ENCODE results near the gene NINJ1. TPM values are rescaled to one million over a fixed set of nuclear protein-coding genes. Genes with fewer than 3 reads are reported as not detected.

Gene NINJ1
- total RNA-seq, 1 experiment from 2014 or later: 26.7 TPM

GRCh38 chr9:93166699-93167098 is 32.6 kb upstream of the NINJ1 start:
- ChIA-PET POLR2A (no interaction called here), CTCF (no interaction called here)
- no TSS peak for BruUV-seq (replicated peaks)
- Histone ChIP-seq H3K27me3 (ENCODE audit: control insufficient read depth, insufficient read depth, low read length) (no peaks in the 10 kb centered on the region), H3K27ac (ENCODE audit: low read length) (no peak overlapping the region), H3K9me3 (ENCODE audit: control insufficient read depth, insufficient read depth, low read depth, low read length) (no peaks in the 10 kb centered on the region), H3K4me3 (ENCODE audit: low read depth in 2 of 2, low read length in 2 of 2) (no peak overlapping the region), H3K4me1 (ENCODE audit: control insufficient read depth, insufficient read depth, low read length) (no peaks in the 10 kb centered on the region), H3K36me3 (ENCODE audit: control insufficient read depth, insufficient read depth, low read length) (no peaks in the 10 kb centered on the region)
- ATAC-seq (no peak), DNase-seq (ENCODE audit: low read depth, low spot score) (no peak)
- in situ Hi-C loops (cut with HindIII; ENCODE audit: low pct_unique_long_range_greater_than_20kb, low sequenced_read_pairs): no loop called here
- intact Hi-C loops (cut with micrococcal nuclease; ENCODE audit: unreplicated experiment): loop anchor here (10.0 kb wide), 1 partner anchor 398 kb away; no protein-coding TSS in a partner anchor
- TF ChIP-seq SIN3A (IDR thresholded peaks at IDR 0.05; ENCODE audit: borderline replicate concordance, insufficient read depth, low read depth, low read length): no peak
- TF ChIP-seq POLR2AphosphoS5 (IDR thresholded peaks at IDR 0.05; ENCODE audit: low read depth, low read length): no peak
- TF ChIP-seq, protein P1, sequence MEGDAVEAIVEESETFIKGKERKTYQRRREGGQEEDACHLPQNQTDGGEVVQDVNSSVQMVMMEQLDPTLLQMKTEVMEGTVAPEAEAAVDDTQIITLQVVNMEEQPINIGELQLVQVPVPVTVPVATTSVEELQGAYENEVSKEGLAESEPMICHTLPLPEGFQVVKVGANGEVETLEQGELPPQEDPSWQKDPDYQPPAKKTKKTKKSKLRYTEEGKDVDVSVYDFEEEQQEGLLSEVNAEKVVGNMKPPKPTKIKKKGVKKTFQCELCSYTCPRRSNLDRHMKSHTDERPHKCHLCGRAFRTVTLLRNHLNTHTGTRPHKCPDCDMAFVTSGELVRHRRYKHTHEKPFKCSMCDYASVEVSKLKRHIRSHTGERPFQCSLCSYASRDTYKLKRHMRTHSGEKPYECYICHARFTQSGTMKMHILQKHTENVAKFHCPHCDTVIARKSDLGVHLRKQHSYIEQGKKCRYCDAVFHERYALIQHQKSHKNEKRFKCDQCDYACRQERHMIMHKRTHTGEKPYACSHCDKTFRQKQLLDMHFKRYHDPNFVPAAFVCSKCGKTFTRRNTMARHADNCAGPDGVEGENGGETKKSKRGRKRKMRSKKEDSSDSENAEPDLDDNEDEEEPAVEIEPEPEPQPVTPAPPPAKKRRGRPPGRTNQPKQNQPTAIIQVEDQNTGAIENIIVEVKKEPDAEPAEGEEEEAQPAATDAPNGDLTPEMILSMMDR (IDR thresholded peaks at IDR 0.05): no peak
- TF ChIP-seq TCF7L2 (IDR thresholded peaks at IDR 0.05; ENCODE audit: low read depth, low read length): no peak
- no peak for TF ChIP-seq REST (IDR thresholded peaks at IDR 0.05; ENCODE audit: insufficient read depth in 1 of 2, low read depth in 2 of 2, low read length in 1 of 2)

DNA sequence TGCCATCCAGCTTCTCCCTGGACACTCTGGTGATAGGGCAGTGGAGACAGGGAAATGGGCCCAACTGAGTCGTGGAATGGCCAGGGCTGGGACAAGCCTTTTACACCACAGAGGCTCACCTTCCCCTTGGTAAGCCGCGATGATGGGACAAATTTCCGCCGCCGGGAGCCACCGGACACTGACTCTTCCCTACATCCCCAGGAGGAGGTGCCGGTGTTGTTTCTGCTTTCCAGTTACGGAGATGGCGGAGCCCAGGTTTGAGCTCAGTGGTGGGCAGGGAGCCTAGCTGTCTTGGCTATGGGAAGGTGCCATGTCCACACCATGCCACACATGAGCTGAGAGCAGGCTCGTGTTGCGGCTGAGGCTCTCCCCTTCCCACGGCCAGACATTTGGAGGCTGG is 30.0 kb upstream of the NINJ1 start:
- ATAC-seq (no peak), DNase-seq (ENCODE audit: low read depth, low spot score) (no peak)
- POLR2A ChIA-PET: no interaction called here
- Histone ChIP-seq H3K27me3 (ENCODE audit: control insufficient read depth, insufficient read depth, low read length) (no peaks in the 10 kb centered on the region), H3K4me3 (ENCODE audit: low read depth in 2 of 2, low read length in 2 of 2) (no peak overlapping the region), H3K4me1 (ENCODE audit: control insufficient read depth, insufficient read depth, low read length) (no peaks in the 10 kb centered on the region), H3K36me3 (ENCODE audit: control insufficient read depth, insufficient read depth, low read length) (no peaks in the 10 kb centered on the region), H3K27ac (ENCODE audit: low read length) (no peak overlapping the region), H3K9me3 (ENCODE audit: control insufficient read depth, insufficient read depth, low read depth, low read length) (no peaks in the 10 kb centered on the region)
- TF ChIP-seq SIN3A (IDR thresholded peaks at IDR 0.05; ENCODE audit: borderline replicate concordance, insufficient read depth, low read depth, low read length) (no peak), TCF7L2 (IDR thresholded peaks at IDR 0.05; ENCODE audit: low read depth, low read length) (no peak), REST (IDR thresholded peaks at IDR 0.05; ENCODE audit: insufficient read depth in 1 of 2, low read depth in 2 of 2, low read length in 1 of 2) (no peak), POLR2AphosphoS5 (IDR thresholded peaks at IDR 0.05; ENCODE audit: low read depth, low read length) (no peak)
- TF ChIP-seq, protein P1 (IDR thresholded peaks at IDR 0.05): no peak
- intact Hi-C loops (cut with micrococcal nuclease; ENCODE audit: unreplicated experiment) (loop anchor here (10.0 kb wide), 1 partner anchor 401 kb away; no protein-coding TSS in a partner anchor), in situ Hi-C loops (cut with HindIII; ENCODE audit: low pct_unique_long_range_greater_than_20kb, low sequenced_read_pairs) (no loop called here)
- CTCF ChIA-PET: no interaction called here
- no TSS peak for BruUV-seq (replicated peaks)
